Measurements from ENCODE around the gene VWCE.
"Not testable (repeated sequence)": the region's sequence is repeated elsewhere in the genome, so short reads cannot be mapped to it uniquely, and the experiment has no call there.

DNA sequence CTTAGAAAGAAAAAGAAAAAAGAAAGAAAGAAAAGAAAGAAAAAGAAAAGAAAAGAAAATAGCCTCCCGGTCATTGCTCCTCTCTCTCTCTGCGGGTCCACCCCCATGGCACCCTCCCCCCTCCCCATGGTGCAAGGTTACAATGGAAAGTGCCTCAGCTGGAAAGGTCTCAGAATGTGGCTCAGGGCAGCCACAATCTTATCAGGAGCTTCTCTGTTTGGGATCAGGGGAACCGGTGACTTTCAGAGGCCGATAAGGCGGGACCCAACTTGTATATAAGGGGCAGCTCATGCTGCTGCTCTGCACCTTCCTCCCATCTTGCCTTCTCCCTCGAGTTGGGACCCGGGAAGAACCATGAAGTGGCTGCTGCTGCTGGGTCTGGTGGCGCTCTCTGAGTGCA lies 73.1 kb downstream of the VWCE start, which contains the start of gene PGA4:
- TF ChIP-seq CTCF, EZH2, EZH2phosphoT487 (IDR thresholded peaks at IDR 0.05): not testable (repeated sequence)
